ENCODE measurements around the gene MIDN. TPM values are rescaled to one million over a fixed set of nuclear protein-coding genes. Genes with fewer than 3 reads are reported as not detected.
A peak's percentile ranks its signal among the peaks of the same experiment; 100 is the strongest.

Gene MIDN
- polyA plus RNA-seq, 2 of the 4 experiments (the other 2 are of a cell fraction): 9.1 to 31.4 TPM

- peak overlapping the region; percentile 97 for H3K4me2 ChIP-seq
- POLR2A ChIA-PET: interaction anchor here (1.6 kb wide), 1 partner anchor 16 kb away, joined by 62 read pairs; no protein-coding TSS in a partner anchor
- peak overlapping the region; percentile 81 for H3K4me3 ChIP-seq
- no peak for DNase-seq (ENCODE audit: low read depth in 1 of 2, low spot score in 1 of 2)
- 40% methylated on average over 6 of the region's 8 CpGs for WGBS (ENCODE audit: missing lambda C conversion rate)
- peak overlapping the region; percentile 99 to 100 for H3K27ac ChIP-seq
- no peaks in the 10 kb centered on the region for H3K9me3 ChIP-seq
- H3K4me1 ChIP-seq: peaks cover 62% of the 10 kb centered on the region
- no peak for TF ChIP-seq NFE2L2 (conservative IDR thresholded peaks at IDR 0.05; ENCODE audit: low read length)
- no peak for TF ChIP-seq RCOR1 (IDR thresholded peaks at IDR 0.05; ENCODE audit: low read depth, low read length)
- CTCF ChIA-PET: interaction anchor here (18.7 kb wide), 1 partner anchor 27 kb away, joined by 500 read pairs; the partner anchor contains the start of gene ATP5F1D
- no peak for ATAC-seq
- FAIRE-seq: no peak
These were observed 21.9 kb downstream of the MIDN start for GRCh38 chr19:1270213-1270853.

- FAIRE-seq (no peak), DNase-seq (ENCODE audit: low read depth in 1 of 2, low spot score in 1 of 2) (no peak), ATAC-seq (no peak)
- TF ChIP-seq ATOH8 (CRISPR knock-in tag; IDR thresholded peaks at IDR 0.05; ENCODE audit: low read depth) (no peak), POLR2A (IDR thresholded peaks at IDR 0.05; ENCODE audit: low read length) (no peak), BCL3 (IDR thresholded peaks at IDR 0.05) (no peak), KDM1A (IDR thresholded peaks at IDR 0.05; ENCODE audit: low read depth) (no peak), EHMT2 (IDR thresholded peaks at IDR 0.05; ENCODE audit: low read depth) (no peak), RAD21 (conservative IDR thresholded peaks at IDR 0.05 in 1 of 2, IDR thresholded peaks at IDR 0.05 in 1 of 2) (no peak), MYC (IDR thresholded peaks at IDR 0.05; ENCODE audit: borderline replicate concordance, low read length) (no peak)
- ChIA-PET POLR2A (no interaction called here), CTCF (interaction anchor here (5.3 kb wide), 1 partner anchor 27 kb away, joined by 39 read pairs; no protein-coding TSS in a partner anchor)
- WGBS (ENCODE audit: missing lambda C conversion rate): 98% methylated on average over 17 of the region's 26 CpGs
- H3K4me3 ChIP-seq: peak overlapping the region; percentile 81
- peaks cover 55% of the 10 kb centered on the region for H3K4me1 ChIP-seq
- peak overlapping the region; percentile 99 to 100; a peak in 3 of 6 replicates for H3K27ac ChIP-seq
- H3K4me2 ChIP-seq: peak overlapping the region; percentile 97
- no peaks in the 10 kb centered on the region for H3K9me3 ChIP-seq
These were observed 22.6 kb downstream of the MIDN start for GRCh38 chr19:1270854-1271527.

GRCh38 chr19:1271528-1272422 lies 23.4 kb downstream of the MIDN start:
- 97% methylated on average over 22 of the region's 37 CpGs for WGBS (ENCODE audit: missing lambda C conversion rate)
- Histone ChIP-seq H3K4me2 (peak overlapping the region; percentile 97), H3K4me3 (no peak overlapping the region), H3K9me3 (no peaks in the 10 kb centered on the region), H3K4me1 (peaks cover 59% of the 10 kb centered on the region), H3K27ac (peak overlapping the region in 1 of 2 experiments; percentile 99; a peak in 2 of 6 replicates)
- no peak for ATAC-seq
- TF ChIP-seq SMC3 (IDR thresholded peaks at IDR 0.05) (no peak), POLR2AphosphoS2 (conservative IDR thresholded peaks at IDR 0.05; ENCODE audit: low read length) (no peak), SREBF2 (IDR thresholded peaks at IDR 0.05) (no peak), FOSB (CRISPR knock-in tag; IDR thresholded peaks at IDR 0.05) (no peak)
- POLR2A ChIA-PET: no interaction called here
- FAIRE-seq: no peak
- DNase-seq (ENCODE audit: low read depth in 1 of 2, low spot score in 1 of 2): no peak
- CTCF ChIA-PET: interaction anchor here (0.7 to 5.3 kb wide), 2 partner anchors 19 to 27 kb away, joined by 3 to 39 read pairs; no protein-coding TSS in a partner anchor

Measured in A549 (cell line).